Prostate gland (tissue), 2 donors: Measurements from ENCODE around the gene LYZL6.
"Not testable (repeated sequence)": the region's sequence is repeated elsewhere in the genome, so short reads cannot be mapped to it uniquely, and the experiment has no call there.

Source experiments
- POLR2A ChIP-seq: fragments of 450-650 bp; IDR thresholded peaks from one replicate; pipeline ENCODE4 v1.6.1; 2016; ENCODE audit warnings: antibody characterized with exemption, mild to moderate bottlenecking
- POLR2AphosphoS5 ChIP-seq: sonication (generic); formaldehyde crosslinking; IDR thresholded peaks from one replicate; pipeline ENCODE4 v1.6.1; 2017; ENCODE audit warnings: antibody characterized with exemption
- TF ChIP-seq, protein P1 (sequence below), 4 experiments: fragments of 200-600 bp in 2 of 4; fragments of 450-650 bp in 2 of 4; sonication (generic) in 2 of 4; IDR thresholded peaks; 1 replicate in 3 of 4; 2 replicates in 1 of 4; pipeline ENCODE4 v1.5.1; 2016 to 2019; ENCODE audit warnings: antibody characterized with exemption in 4 of 4, mild to moderate bottlenecking in 2 of 4, moderate library complexity in 2 of 4

DNA sequence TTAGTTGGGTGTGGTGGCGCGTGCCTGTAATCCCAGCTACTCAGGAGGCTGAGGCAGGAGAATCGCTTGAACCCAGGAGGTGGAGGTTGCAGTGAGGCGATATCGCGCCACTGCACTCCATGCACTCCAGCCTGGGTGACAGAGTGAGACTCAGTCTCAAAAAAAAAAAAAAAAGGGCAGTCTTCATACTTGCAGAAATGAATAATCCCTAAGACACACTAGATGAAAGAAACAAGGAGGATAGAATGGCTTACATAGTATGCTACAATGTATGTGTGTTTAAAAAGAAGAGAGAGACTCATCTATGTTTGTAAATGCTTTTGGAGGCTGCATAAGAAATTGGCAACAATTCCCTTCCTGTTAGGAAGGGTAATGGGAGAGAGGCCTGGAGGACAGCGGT, 45.7 kb downstream of the LYZL6 start:
- not testable (repeated sequence) for TF ChIP-seq POLR2A, POLR2AphosphoS5
- TF ChIP-seq, protein P1, sequence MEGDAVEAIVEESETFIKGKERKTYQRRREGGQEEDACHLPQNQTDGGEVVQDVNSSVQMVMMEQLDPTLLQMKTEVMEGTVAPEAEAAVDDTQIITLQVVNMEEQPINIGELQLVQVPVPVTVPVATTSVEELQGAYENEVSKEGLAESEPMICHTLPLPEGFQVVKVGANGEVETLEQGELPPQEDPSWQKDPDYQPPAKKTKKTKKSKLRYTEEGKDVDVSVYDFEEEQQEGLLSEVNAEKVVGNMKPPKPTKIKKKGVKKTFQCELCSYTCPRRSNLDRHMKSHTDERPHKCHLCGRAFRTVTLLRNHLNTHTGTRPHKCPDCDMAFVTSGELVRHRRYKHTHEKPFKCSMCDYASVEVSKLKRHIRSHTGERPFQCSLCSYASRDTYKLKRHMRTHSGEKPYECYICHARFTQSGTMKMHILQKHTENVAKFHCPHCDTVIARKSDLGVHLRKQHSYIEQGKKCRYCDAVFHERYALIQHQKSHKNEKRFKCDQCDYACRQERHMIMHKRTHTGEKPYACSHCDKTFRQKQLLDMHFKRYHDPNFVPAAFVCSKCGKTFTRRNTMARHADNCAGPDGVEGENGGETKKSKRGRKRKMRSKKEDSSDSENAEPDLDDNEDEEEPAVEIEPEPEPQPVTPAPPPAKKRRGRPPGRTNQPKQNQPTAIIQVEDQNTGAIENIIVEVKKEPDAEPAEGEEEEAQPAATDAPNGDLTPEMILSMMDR (IDR thresholded peaks at IDR 0.05): not testable (repeated sequence)
